Neural progenitor cell (in vitro differentiated cells): ENCODE data around the gene CALHM3. TPM values are rescaled to one million over a fixed set of nuclear protein-coding genes. Genes with fewer than 3 reads are reported as not detected.

Experiments
- DNase-seq: peaks from one replicate; pipeline ENCODE4 v3.0.0-alpha.2; 2016; ENCODE audit warnings: low spot score
- H2AFZ ChIP-seq: fragments of 200-600 bp; sonication (generic); replicated peaks from 2 replicates; pipeline ENCODE4 v1.6.1; 2016; ENCODE audit warnings: antibody characterized with exemption
- H3F3A ChIP-seq: fragments of 200-600 bp; sonication (generic); 2 replicates; pipeline ENCODE4 v1.6.1; 2016; ENCODE audit warnings: antibody characterized with exemption, low read depth
- H3K27ac ChIP-seq: fragments of 200-600 bp; sonication (generic); 2 replicates; pipeline ENCODE4 v1.5.1; 2016; ENCODE audit warnings: mild to moderate bottlenecking
- H3K27me3 ChIP-seq: fragments of 200-600 bp; sonication (generic); 2 replicates; pipeline ENCODE4 v1.6.1; 2016; ENCODE audit warnings: mild to moderate bottlenecking, moderate library complexity
- H3K36me3 ChIP-seq: fragments of 200-600 bp; sonication (generic); 2 replicates; pipeline ENCODE4 v1.5.1; 2016
- H3K4me1 ChIP-seq: fragments of 200-600 bp; sonication (generic); 2 replicates; pipeline ENCODE4 v1.6.1; 2016; ENCODE audit warnings: mixed run types
- H3K4me2 ChIP-seq: fragments of 200-600 bp; sonication (generic); 2 replicates; pipeline ENCODE4 v1.6.1; 2016
- H3K4me3 ChIP-seq: fragments of 200-600 bp; sonication (generic); 2 replicates; pipeline ENCODE4 v1.5.1; 2016
- H3K79me2 ChIP-seq: fragments of 200-600 bp; sonication (generic); 2 replicates; pipeline ENCODE4 v1.6.1; 2016; ENCODE audit warnings: low read depth
- H3K9ac ChIP-seq: fragments of 200-600 bp; sonication (generic); 2 replicates; pipeline ENCODE4 v1.6.1; 2016
- H3K9me3 ChIP-seq: fragments of 200-600 bp; sonication (generic); 2 replicates; pipeline ENCODE4 v1.5.1; 2016; ENCODE audit warnings: low read depth
- H4K20me1 ChIP-seq: fragments of 200-600 bp; sonication (generic); 2 replicates; pipeline ENCODE4 v1.6.1; 2016; ENCODE audit warnings: low read depth
- H3K27ac Mint-ChIP-seq: 3 replicates; pipeline ENCODE4 v1.8.0; 2021; ENCODE audit warnings: mixed read lengths
- H3K27me3 Mint-ChIP-seq: 2 replicates; pipeline ENCODE4 v1.8.0; 2022; ENCODE audit warnings: low read depth, mild to moderate bottlenecking, inconsistent platforms, moderate library complexity, mixed read lengths; ENCODE audit not compliant: insufficient read depth
- H3K36me3 Mint-ChIP-seq: 3 replicates; pipeline ENCODE4 v1.8.0; 2021; ENCODE audit warnings: mixed read lengths
- H3K4me1 Mint-ChIP-seq: 3 replicates; pipeline ENCODE4 v1.8.0; 2021; ENCODE audit warnings: mixed read lengths
- H3K4me3 Mint-ChIP-seq: 3 replicates; pipeline ENCODE4 v1.8.0; 2021; ENCODE audit warnings: mild to moderate bottlenecking, moderate library complexity, mixed read lengths
- H3K9me3 Mint-ChIP-seq: 3 replicates; pipeline ENCODE4 v1.8.0; 2020; ENCODE audit warnings: mixed read lengths
- CTCF ChIP-seq: fragments of 200-600 bp; sonication (generic); IDR thresholded peaks from 2 replicates; pipeline ENCODE4 v1.5.1; 2017; ENCODE audit warnings: antibody characterized with exemption, mild to moderate bottlenecking
- EZH2 ChIP-seq: fragments of 200-600 bp; sonication (generic); IDR thresholded peaks from 2 replicates; pipeline ENCODE4 v1.6.1; 2017; ENCODE audit warnings: antibody characterized with exemption, mild to moderate bottlenecking, moderate library complexity
- EZH2phosphoT487 ChIP-seq: fragments of 200-600 bp; sonication (generic); IDR thresholded peaks from 2 replicates; pipeline ENCODE4 v1.6.1; 2017; ENCODE audit warnings: antibody characterized with exemption
- total RNA-seq: library from RNA; depleted of rRNA; stranded (reverse); fragments of >200 nt; gene quantifications from 2 replicates; pipeline ENCODE4 v1.2.3, GENCODE V29; 2015; ENCODE audit warnings: low replicate concordance

The CALHM3 gene
- total RNA-seq, 1 donor from 2014 or later = not detected

DNA sequence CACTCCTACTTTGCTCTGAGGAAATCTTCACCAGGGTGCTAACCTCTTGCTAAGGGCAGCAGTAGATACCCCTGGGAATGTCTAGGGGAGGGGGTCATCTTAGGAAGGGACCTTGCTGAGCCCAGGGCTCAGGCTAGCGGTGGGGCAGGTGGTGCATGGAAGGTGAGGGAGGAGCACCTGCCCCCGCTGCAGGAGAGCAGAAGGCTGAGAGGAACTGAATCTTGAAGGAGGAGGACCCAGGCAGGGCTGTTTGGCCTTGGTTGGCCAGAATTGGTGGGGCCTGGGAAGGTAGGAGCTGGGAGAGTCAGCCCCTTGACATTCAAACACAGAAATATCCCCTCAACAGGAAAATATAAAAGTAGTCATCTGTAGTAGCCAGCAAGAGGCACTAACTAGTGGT is 7.0 kb downstream of the CALHM3 start:
- Mint-ChIP-seq H3K9me3 (no peaks in the 10 kb centered on the region), H3K27ac (no peak overlapping the region), H3K4me3 (no peak overlapping the region), H3K4me1 (peaks cover 5% of the 10 kb centered on the region), H3K36me3 (no peaks in the 10 kb centered on the region), H3K27me3 (peaks cover 2% of the 10 kb centered on the region)
- H3K4me2 ChIP-seq = no peak overlapping the region
- H3K36me3 ChIP-seq = no peaks in the 10 kb centered on the region
- H3K4me1 ChIP-seq = peaks cover 6% of the 10 kb centered on the region
- TF ChIP-seq EZH2 (no peak), CTCF (no peak), EZH2phosphoT487 (no peak)
- no peak overlapping the region for H3K4me3 ChIP-seq
- no peak for DNase-seq
- no peak overlapping the region for H2AFZ ChIP-seq
- no peak overlapping the region for H3K27ac ChIP-seq
- no peak overlapping the region for H3K9ac ChIP-seq
- H3K27me3 ChIP-seq = no peaks in the 10 kb centered on the region
- no peaks in the 10 kb centered on the region for H3K9me3 ChIP-seq
- no peaks in the 10 kb centered on the region for H4K20me1 ChIP-seq
- H3K79me2 ChIP-seq = no peaks in the 10 kb centered on the region
- H3F3A ChIP-seq = peaks cover 2% of the 10 kb centered on the region

GRCh38 chr10:103470761-103471653 is 8.0 kb downstream of the CALHM3 start:
- Histone ChIP-seq H3K4me3 (no peak overlapping the region), H3K9ac (no peak overlapping the region), H3K79me2 (no peaks in the 10 kb centered on the region), H3K27ac (no peak overlapping the region), H4K20me1 (no peaks in the 10 kb centered on the region), H2AFZ (peak overlapping the region; percentile 42), H3K9me3 (no peaks in the 10 kb centered on the region), H3K27me3 (no peaks in the 10 kb centered on the region), H3K4me2 (no peak overlapping the region), H3K4me1 (no peaks in the 10 kb centered on the region), H3F3A (peaks cover 2% of the 10 kb centered on the region), H3K36me3 (no peaks in the 10 kb centered on the region)
- H3K4me1 Mint-ChIP-seq = peaks cover 9% of the 10 kb centered on the region
- peaks cover 3% of the 10 kb centered on the region for H3K27me3 Mint-ChIP-seq
- peak overlapping the region; percentile 26 for H3K27ac Mint-ChIP-seq
- H3K9me3 Mint-ChIP-seq = no peaks in the 10 kb centered on the region
- TF ChIP-seq EZH2phosphoT487 = no peak
- H3K36me3 Mint-ChIP-seq = no peaks in the 10 kb centered on the region
- H3K4me3 Mint-ChIP-seq = no peak overlapping the region
- DNase-seq = no peak

DNA sequence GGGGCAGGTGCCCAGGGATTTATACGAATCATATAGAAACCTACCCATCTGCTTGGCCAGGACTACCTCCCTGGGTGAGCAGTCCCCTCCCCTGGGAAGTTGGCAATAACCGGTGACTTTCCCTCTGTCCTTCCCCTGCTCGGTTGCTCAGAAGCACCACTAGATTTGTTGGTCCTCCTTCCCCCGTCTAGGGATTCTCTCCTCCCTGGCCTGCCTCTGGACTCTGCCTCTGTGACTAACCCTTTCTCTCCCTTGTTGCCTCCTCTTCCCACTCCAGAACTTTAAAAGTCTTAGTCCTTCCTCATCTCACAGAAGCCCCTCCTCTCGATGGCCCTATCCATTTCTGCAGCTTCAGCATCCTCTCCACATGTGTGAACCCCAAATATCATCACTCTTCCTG is 9.8 kb downstream of the CALHM3 start:
- no peak for TF ChIP-seq EZH2phosphoT487
- no peak for TF ChIP-seq EZH2
- H3K4me2 ChIP-seq = no peak overlapping the region
- no peak overlapping the region for H3K9ac ChIP-seq
- no peak overlapping the region for H3K27ac Mint-ChIP-seq
- no peaks in the 10 kb centered on the region for H3K36me3 ChIP-seq
- H3K4me3 ChIP-seq = no peak overlapping the region
- H3K4me3 Mint-ChIP-seq = no peak overlapping the region
- no peak for DNase-seq
- H3K27ac ChIP-seq = no peak overlapping the region
- H3F3A ChIP-seq = no peaks in the 10 kb centered on the region
- H3K36me3 Mint-ChIP-seq = no peaks in the 10 kb centered on the region
- H3K9me3 Mint-ChIP-seq = no peaks in the 10 kb centered on the region
- no peak overlapping the region for H2AFZ ChIP-seq
- H3K27me3 ChIP-seq = no peaks in the 10 kb centered on the region
- H3K27me3 Mint-ChIP-seq = peaks cover 3% of the 10 kb centered on the region
- peaks cover 9% of the 10 kb centered on the region for H3K4me1 Mint-ChIP-seq
- H3K9me3 ChIP-seq = no peaks in the 10 kb centered on the region
- no peaks in the 10 kb centered on the region for H3K79me2 ChIP-seq
- H4K20me1 ChIP-seq = no peaks in the 10 kb centered on the region
- H3K4me1 ChIP-seq = no peaks in the 10 kb centered on the region

GRCh38 chr10:103467406-103467805 is 11.6 kb downstream of the CALHM3 start:
- DNase-seq = no peak
- Mint-ChIP-seq H3K36me3 (no peaks in the 10 kb centered on the region), H3K27me3 (peaks cover 6% of the 10 kb centered on the region), H3K4me1 (peaks cover 9% of the 10 kb centered on the region), H3K9me3 (no peaks in the 10 kb centered on the region), H3K27ac (no peak overlapping the region), H3K4me3 (no peak overlapping the region)
- H3K27me3 ChIP-seq = no peaks in the 10 kb centered on the region
- H3K36me3 ChIP-seq = no peaks in the 10 kb centered on the region
- H3K9me3 ChIP-seq = no peaks in the 10 kb centered on the region
- H3F3A ChIP-seq = no peaks in the 10 kb centered on the region
- no peak overlapping the region for H3K27ac ChIP-seq
- no peak overlapping the region for H2AFZ ChIP-seq
- no peaks in the 10 kb centered on the region for H3K79me2 ChIP-seq
- H3K4me1 ChIP-seq = no peaks in the 10 kb centered on the region
- no peak overlapping the region for H3K4me2 ChIP-seq
- H3K4me3 ChIP-seq = no peak overlapping the region
- no peaks in the 10 kb centered on the region for H4K20me1 ChIP-seq
- H3K9ac ChIP-seq = no peak overlapping the region
- TF ChIP-seq EZH2phosphoT487 (no peak), CTCF (no peak), EZH2 (no peak)
